Testis (tissue), 2 donors: ENCODE data around the gene PTGS1.

ENCODE experiments used
- CTCF ChIP-seq, 3 experiments: fragments of 450-650 bp in 2 of 3; fragments of 200-600 bp in 1 of 3; sonication (generic) in 1 of 3; IDR thresholded peaks; one replicate each; pipeline ENCODE4 v1.5.1; 2016 to 2019; ENCODE audit warnings: antibody characterized with exemption in 3 of 3, mild to moderate bottlenecking in 2 of 3, moderate library complexity in 1 of 3
- POLR2A ChIP-seq: fragments of 450-650 bp; IDR thresholded peaks from one replicate; pipeline ENCODE4 v1.6.1; 2017; ENCODE audit warnings: antibody characterized with exemption, mild to moderate bottlenecking, moderate library complexity

GRCh38 chr9:122381206-122381950 lies 10.6 kb downstream of the PTGS1 start:
- no peak for TF ChIP-seq POLR2A
- no peak for TF ChIP-seq CTCF (IDR thresholded peaks at IDR 0.05)
